Measurements from ENCODE around the gene RAC2. TPM values are rescaled to one million over a fixed set of nuclear protein-coding genes. Genes with fewer than 3 reads are reported as not detected.

The RAC2 gene
- total RNA-seq, 1 experiment from 2014 or later: 90.5 TPM

DNA sequence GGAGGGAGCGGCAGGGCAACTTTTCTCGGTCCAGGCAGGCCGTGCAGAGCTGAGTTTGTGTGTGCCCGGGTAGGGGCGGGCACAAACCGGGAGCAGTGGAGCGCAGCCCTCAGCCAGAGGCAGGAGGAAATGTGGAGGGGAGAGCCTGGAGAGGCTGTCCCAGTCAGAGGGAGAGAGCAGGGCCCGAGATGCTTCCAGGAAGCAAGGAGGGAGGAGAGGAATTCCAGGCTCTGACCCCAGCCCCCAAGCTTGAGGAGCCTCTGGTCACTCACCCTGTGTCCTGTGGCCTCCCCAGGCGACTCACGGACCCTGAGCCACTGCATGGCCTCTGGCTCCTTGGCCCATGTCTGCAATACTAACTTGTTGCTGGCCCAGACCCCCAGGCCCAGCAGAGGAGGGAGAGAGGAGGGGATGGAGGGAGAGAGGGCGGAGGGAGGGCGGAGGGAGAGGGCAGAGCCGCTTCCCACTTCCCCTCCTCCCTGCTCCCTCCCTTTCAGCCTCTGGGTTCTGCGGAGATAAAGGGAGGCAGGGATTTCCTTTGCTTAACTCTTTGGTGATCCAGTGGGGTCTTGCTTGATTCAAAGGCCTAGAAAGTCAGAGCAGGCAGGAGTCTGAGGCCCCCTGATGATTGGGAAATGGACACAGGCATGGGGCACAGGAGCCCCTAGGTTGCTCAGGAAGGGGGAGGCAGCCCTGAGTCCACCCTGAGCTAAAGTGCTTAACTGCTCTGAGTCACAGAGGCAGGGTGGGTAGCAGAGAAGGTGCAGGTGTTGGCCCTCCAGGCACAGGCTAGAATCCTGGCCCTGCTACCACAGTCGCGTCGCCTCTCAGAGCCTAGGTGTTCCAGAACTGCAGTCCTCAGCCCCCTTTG is 55.9 kb downstream of the RAC2 start, which contains the start of gene C1QTNF6:
C1QTNF6 (minus strand) TSS at position 357 of the 871 bp plus-strand sequence; CDS start at position 323, 34 bp downstream.
- peak; percentile 58 to 85 for DNase-seq
- no peaks in the 10 kb centered on the region; the same call in 1 of the 2 replicates for H3K36me3 ChIP-seq (ENCODE audit: low read depth)
- ChIA-PET CTCF (interaction anchor here (0.6 kb wide), 1 partner anchor 63 kb away, joined by 7 read pairs; no protein-coding TSS in a partner anchor), POLR2A (ENCODE audit: unreplicated experiment) (interaction anchor here (0.5 kb wide), 1 partner anchor 513 kb away, joined by 4 read pairs; no protein-coding TSS in a partner anchor)
- 0 out of 2 replicates have a peak, but pooled peaks have one; percentile 2 for TF ChIP-seq CTCF (conservative IDR thresholded peaks at IDR 0.05)
- no peak for TF ChIP-seq EZH2 (IDR thresholded peaks at IDR 0.05; ENCODE audit: low read depth)
- peaks cover 39% of the 10 kb centered on the region for H3K79me2 ChIP-seq (ENCODE audit: low read depth)
- peak within 1 kb of the TSS; percentile 71 for H2AFZ ChIP-seq
- H3K4me2 ChIP-seq: peak within 1 kb of the TSS; percentile 77
- intact Hi-C loops (cut with micrococcal nuclease; ENCODE audit: unreplicated experiment): loop anchor here (1.0 to 10.0 kb wide), 2 partner anchors 8 to 357 kb away; no protein-coding TSS in a partner anchor
- peaks cover 70% of the 10 kb centered on the region for H3K4me1 ChIP-seq (replicated peaks; ENCODE audit: insufficient read depth)
- no peaks in the 10 kb centered on the region for H3K9me2 ChIP-seq (ENCODE audit: insufficient read depth)
- no TSS peak for BruUV-seq (replicated peaks)
- H3K4me3 ChIP-seq: peak within 1 kb of the TSS; percentile 65
- H3K27me3 ChIP-seq (ENCODE audit: insufficient read depth, low read depth): no peaks in the 10 kb centered on the region
- H3K9me3 ChIP-seq (ENCODE audit: insufficient read depth, low read depth): no peaks in the 10 kb centered on the region
- H3K27ac ChIP-seq: peak within 1 kb of the TSS; percentile 94
- no peaks in the 10 kb centered on the region for H4K20me1 ChIP-seq (ENCODE audit: insufficient read depth)
- peaks cover 63% of the 10 kb centered on the region for H3F3A ChIP-seq (ENCODE audit: insufficient read depth, low read depth)

GRCh38 chr22:37187552-37187890 is 56.5 kb downstream of the RAC2 start:
- intact Hi-C loops (cut with micrococcal nuclease; ENCODE audit: unreplicated experiment): loop anchor here (10.0 kb wide), 1 partner anchor 357 kb away; no protein-coding TSS in a partner anchor
- TSS peak; percentile 62 for BruUV-seq (replicated peaks)
- Histone ChIP-seq H3K27me3 (ENCODE audit: insufficient read depth, low read depth) (no peaks in the 10 kb centered on the region), H4K20me1 (ENCODE audit: insufficient read depth) (no peaks in the 10 kb centered on the region), H3K36me3 (ENCODE audit: low read depth) (no peaks in the 10 kb centered on the region; the same call in 1 of the 2 replicates), H2AFZ (peak overlapping the region; percentile 71), H3K9me2 (ENCODE audit: insufficient read depth) (no peaks in the 10 kb centered on the region), H3K4me2 (peak overlapping the region; percentile 77), H3K79me2 (ENCODE audit: low read depth) (peaks cover 39% of the 10 kb centered on the region), H3K27ac (peak overlapping the region; percentile 94), H3F3A (ENCODE audit: insufficient read depth, low read depth) (peaks cover 63% of the 10 kb centered on the region), H3K4me1 (replicated peaks; ENCODE audit: insufficient read depth) (peaks cover 63% of the 10 kb centered on the region), H3K9me3 (ENCODE audit: insufficient read depth, low read depth) (no peaks in the 10 kb centered on the region), H3K4me3 (peak overlapping the region; percentile 65)
- TF ChIP-seq EZH2 (IDR thresholded peaks at IDR 0.05; ENCODE audit: low read depth) (no peak), CTCF (conservative IDR thresholded peaks at IDR 0.05) (no peak)
- ChIA-PET CTCF (interaction anchor here (0.6 kb wide), 1 partner anchor 62 kb away, joined by 7 read pairs; no protein-coding TSS in a partner anchor), POLR2A (ENCODE audit: unreplicated experiment) (interaction anchor here (0.7 kb wide), 1 partner anchor 108 kb away, joined by 5 read pairs; no protein-coding TSS in a partner anchor)
- peak in 1 of 2 experiments; percentile 45 for DNase-seq

DNA sequence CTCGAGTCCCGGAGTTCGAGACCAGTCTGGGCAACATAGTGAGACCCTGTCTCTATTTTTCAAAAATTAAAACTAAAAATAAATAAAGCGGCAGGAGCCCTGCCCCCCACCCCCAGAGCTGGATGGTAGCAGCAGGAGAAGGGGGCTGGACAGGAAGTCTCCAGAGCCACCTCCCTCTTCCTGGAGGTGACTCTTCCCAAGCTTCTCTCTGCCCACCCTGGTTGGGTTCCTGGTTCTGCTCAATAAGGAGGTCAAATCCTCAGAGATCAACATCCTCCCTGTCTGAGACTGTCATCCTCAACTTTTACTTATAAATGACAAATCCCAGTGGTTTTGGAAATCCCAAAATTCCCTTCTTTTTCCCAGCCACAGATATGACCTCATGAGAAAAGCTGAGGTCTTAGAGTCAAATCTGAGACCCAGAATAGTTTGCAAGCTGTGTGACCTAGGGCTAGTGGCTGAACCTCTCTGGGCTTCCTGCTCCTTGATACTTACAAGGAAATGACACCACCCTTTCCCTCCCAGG is 57.0 kb downstream of the RAC2 start:
- H3K79me2 ChIP-seq (ENCODE audit: low read depth): peaks cover 37% of the 10 kb centered on the region
- peak overlapping the region; percentile 77 for H3K4me2 ChIP-seq
- POLR2A ChIA-PET (ENCODE audit: unreplicated experiment): interaction anchor here (0.7 to 0.9 kb wide), 3 partner anchors 10 to 136 kb away, joined by 5 to 6 read pairs (median 6); partner anchors contain the start of gene KCTD17
- H2AFZ ChIP-seq: no peak overlapping the region
- no peaks in the 10 kb centered on the region for H3K9me2 ChIP-seq (ENCODE audit: insufficient read depth)
- CTCF ChIA-PET: interaction anchor here (0.6 to 0.9 kb wide), 3 partner anchors 9 to 61 kb away, joined by 3 to 7 read pairs (median 5); no protein-coding TSS in a partner anchor
- TSS peak; percentile 82 for BruUV-seq (replicated peaks)
- intact Hi-C loops (cut with micrococcal nuclease; ENCODE audit: unreplicated experiment): loop anchor here (10.0 kb wide), 1 partner anchor 358 kb away; no protein-coding TSS in a partner anchor
- no peaks in the 10 kb centered on the region for H3K9me3 ChIP-seq (ENCODE audit: insufficient read depth, low read depth)
- H3K4me3 ChIP-seq: peak overlapping the region; percentile 65
- peaks cover 59% of the 10 kb centered on the region for H3K4me1 ChIP-seq (replicated peaks; ENCODE audit: insufficient read depth)
- no peak for TF ChIP-seq EZH2 (IDR thresholded peaks at IDR 0.05; ENCODE audit: low read depth)
- no peak for TF ChIP-seq CTCF (conservative IDR thresholded peaks at IDR 0.05)
- H3K27ac ChIP-seq: peak overlapping the region; percentile 94
- H3K27me3 ChIP-seq (ENCODE audit: insufficient read depth, low read depth): no peaks in the 10 kb centered on the region
- H3F3A ChIP-seq (ENCODE audit: insufficient read depth, low read depth): peaks cover 59% of the 10 kb centered on the region
- peak in 1 of 2 experiments; percentile 24 for DNase-seq
- H3K36me3 ChIP-seq (ENCODE audit: low read depth): no peaks in the 10 kb centered on the region; the same call in 1 of the 2 replicates
- no peaks in the 10 kb centered on the region for H4K20me1 ChIP-seq (ENCODE audit: insufficient read depth)
